Right forelimb (tissue), 1 donor: Measurements from ENCODE around the gene SYT5.
"Not testable (repeated sequence)": the region's sequence is repeated elsewhere in the genome, so short reads cannot be mapped to it uniquely, and the experiment has no call there.

Experiments
- DNase-seq: peaks from one replicate; pipeline ENCODE4 v3.0.0-alpha.2; 2018

SYT5 gene

GRCh38 chr19:55206664-55207500 lies 26.8 kb upstream of the SYT5 start:
- peak; percentile 67 for DNase-seq

GRCh38 chr19:55202199-55202598 lies 22.1 kb upstream of the SYT5 start:
- not testable (repeated sequence) for DNase-seq

- DNase-seq, result no peak
Observed at GRCh38 chr19:55199620-55200204, 19.6 kb upstream of the SYT5 start.

GRCh38 chr19:55198651-55199050 lies 18.6 kb upstream of the SYT5 start:
- DNase-seq, result no peak

GRCh38 chr19:55197528-55197927 lies 17.4 kb upstream of the SYT5 start:
- DNase-seq, result no peak

- DNase-seq, result no peak
Observed at GRCh38 chr19:55196803-55197202, 16.7 kb upstream of the SYT5 start.

- no peak for DNase-seq
Observed at GRCh38 chr19:55193481-55193880, 13.4 kb upstream of the SYT5 start.

GRCh38 chr19:55189403-55189835 lies 9.3 kb upstream of the SYT5 start:
- no peak for DNase-seq

- DNase-seq, result no peak
Observed at GRCh38 chr19:55188625-55189024, 8.5 kb upstream of the SYT5 start.

- DNase-seq, result no peak
Observed at GRCh38 chr19:55186080-55186479, 6.0 kb upstream of the SYT5 start.

- DNase-seq, result no peak
Observed at GRCh38 chr19:55181740-55182139, 1.7 kb upstream of the SYT5 start.

- peak; percentile 79 for DNase-seq
Observed at GRCh38 chr19:55178781-55179599, 1.1 kb downstream of the SYT5 start.

GRCh38 chr19:55176076-55176475 lies 4.0 kb downstream of the SYT5 start:
- no peak for DNase-seq

- DNase-seq, result no peak
Observed at GRCh38 chr19:55175117-55175867, 4.8 kb downstream of the SYT5 start.

GRCh38 chr19:55174425-55175116 lies 5.5 kb downstream of the SYT5 start:
- DNase-seq, result no peak

GRCh38 chr19:55173714-55174409 lies 6.2 kb downstream of the SYT5 start:
- DNase-seq, result no peak

GRCh38 chr19:55173186-55173713 lies 6.8 kb downstream of the SYT5 start:
- no peak for DNase-seq

GRCh38 chr19:55172741-55173140 lies 7.3 kb downstream of the SYT5 start:
- no peak for DNase-seq

GRCh38 chr19:55172318-55172717 lies 7.8 kb downstream of the SYT5 start:
- DNase-seq, result not testable (repeated sequence)

GRCh38 chr19:55171440-55171839 lies 8.6 kb downstream of the SYT5 start:
- no peak for DNase-seq

GRCh38 chr19:55169136-55169535 lies 11.0 kb downstream of the SYT5 start:
- DNase-seq, result no peak
